Caco-2 (cell line): ENCODE measurements around the gene AFMID. TPM values are rescaled to one million over a fixed set of nuclear protein-coding genes. Genes with fewer than 3 reads are reported as not detected.

Experiments used
- BruUV-seq: library from RNA; stranded (reverse); fragments of 400-500 nt; replicated peaks from 2 replicates; lab custom pipeline; 2021; lab: Mats Ljungman, UMichigan
- CTCF ChIA-PET: fragments of 300-600 bp; sonication (Branson Sonifier 250); formaldehyde crosslinking; loops from one replicate; lab custom pipeline; 2022; ENCODE audit warnings: antibody characterized with exemption; lab: Charles Lee
- POLR2A ChIA-PET: fragments of 300-600 bp; sonication (Branson Sonifier 250); formaldehyde crosslinking; loops from one replicate; lab custom pipeline; 2022; ENCODE audit warnings: antibody characterized with exemption; lab: Charles Lee
- DNase-seq, 2 experiments: peaks; one replicate each; pipeline versions ENCODE4 v3.0.0 to v3.0.0-alpha.2; 2020 to 2022
- H3K27me3 ChIP-seq: replicated peaks from 2 replicates; pipeline ENCODE4 v1.6.0; 2011; ENCODE audit warnings: low read length; ENCODE audit not compliant: control insufficient read depth, insufficient read depth
- H3K36me3 ChIP-seq: 2 replicates; pipeline ENCODE4 v1.5.1; 2011; ENCODE audit warnings: low read length; ENCODE audit not compliant: control insufficient read depth, insufficient read depth
- H3K4me1 ChIP-seq: fragments of 250-450 bp; sonication (Bioruptor Pico); 2 replicates; pipeline ENCODE4 v1.5.1; 2020; ENCODE audit warnings: mild to moderate bottlenecking
- H3K4me3 ChIP-seq: 2 replicates; pipeline ENCODE4 v1.5.1; 2011; ENCODE audit warnings: low read depth, mild to moderate bottlenecking, control low read depth, low read length
- H3K9me3 ChIP-seq: fragments of 250-450 bp; sonication (Bioruptor Pico); 2 replicates; pipeline ENCODE4 v1.5.1; 2020; ENCODE audit warnings: mild to moderate bottlenecking, moderate library complexity
- H3K27ac Mint-ChIP-seq: one replicate; pipeline ENCODE4 v1.8.0; 2022; ENCODE audit warnings: mixed read lengths; ENCODE audit not compliant: unreplicated experiment
- H3K27me3 Mint-ChIP-seq: one replicate; pipeline ENCODE4 v1.8.0; 2022; ENCODE audit warnings: mixed read lengths; ENCODE audit not compliant: insufficient read depth, unreplicated experiment
- H3K36me3 Mint-ChIP-seq: one replicate; pipeline ENCODE4 v1.8.0; 2022; ENCODE audit warnings: mild to moderate bottlenecking, mixed read lengths; ENCODE audit not compliant: insufficient read depth, unreplicated experiment
- H3K4me1 Mint-ChIP-seq: one replicate; pipeline ENCODE4 v1.8.0; 2022; ENCODE audit warnings: low read depth, mixed read lengths; ENCODE audit not compliant: unreplicated experiment
- H3K4me3 Mint-ChIP-seq: one replicate; pipeline ENCODE4 v1.8.0; 2022; ENCODE audit warnings: mild to moderate bottlenecking, moderate library complexity, mixed read lengths; ENCODE audit not compliant: unreplicated experiment
- H3K9me3 Mint-ChIP-seq: one replicate; pipeline ENCODE4 v1.8.0; 2022; ENCODE audit warnings: mixed read lengths; ENCODE audit not compliant: unreplicated experiment
- intact Hi-C: fragments of 100-400 bp; cut with micrococcal nuclease; formaldehyde crosslinking; loops from one replicate; pipeline ENCODE4 v1.10.0; 2022; ENCODE audit not compliant: unreplicated experiment
- total RNA-seq: library from RNA; stranded (reverse); gene quantifications from 2 replicates; pipeline ENCODE4 v1.2.3, GENCODE V29; 2022
- TF ChIP-seq, protein P1 (sequence below), 2 experiments: fragments of 200-600 bp in 1 of 2; IDR thresholded peaks; 1 replicate in 1 of 2; 2 replicates in 1 of 2; pipeline versions ENCODE4 v1.5.1 to v1.8.0; 2011 to 2022; ENCODE audit warnings: antibody characterized with exemption in 1 of 2, control low read depth in 1 of 2, inconsistent platforms in 1 of 2, low read depth in 1 of 2, low read length in 1 of 2, mild to moderate bottlenecking in 1 of 2, moderate library complexity in 1 of 2; ENCODE audit not compliant: insufficient read depth in 1 of 2, severe bottlenecking in 1 of 2, unreplicated experiment in 1 of 2

AFMID gene
- total RNA-seq, 1 experiment from 2014 or later: 83.0 TPM

DNA sequence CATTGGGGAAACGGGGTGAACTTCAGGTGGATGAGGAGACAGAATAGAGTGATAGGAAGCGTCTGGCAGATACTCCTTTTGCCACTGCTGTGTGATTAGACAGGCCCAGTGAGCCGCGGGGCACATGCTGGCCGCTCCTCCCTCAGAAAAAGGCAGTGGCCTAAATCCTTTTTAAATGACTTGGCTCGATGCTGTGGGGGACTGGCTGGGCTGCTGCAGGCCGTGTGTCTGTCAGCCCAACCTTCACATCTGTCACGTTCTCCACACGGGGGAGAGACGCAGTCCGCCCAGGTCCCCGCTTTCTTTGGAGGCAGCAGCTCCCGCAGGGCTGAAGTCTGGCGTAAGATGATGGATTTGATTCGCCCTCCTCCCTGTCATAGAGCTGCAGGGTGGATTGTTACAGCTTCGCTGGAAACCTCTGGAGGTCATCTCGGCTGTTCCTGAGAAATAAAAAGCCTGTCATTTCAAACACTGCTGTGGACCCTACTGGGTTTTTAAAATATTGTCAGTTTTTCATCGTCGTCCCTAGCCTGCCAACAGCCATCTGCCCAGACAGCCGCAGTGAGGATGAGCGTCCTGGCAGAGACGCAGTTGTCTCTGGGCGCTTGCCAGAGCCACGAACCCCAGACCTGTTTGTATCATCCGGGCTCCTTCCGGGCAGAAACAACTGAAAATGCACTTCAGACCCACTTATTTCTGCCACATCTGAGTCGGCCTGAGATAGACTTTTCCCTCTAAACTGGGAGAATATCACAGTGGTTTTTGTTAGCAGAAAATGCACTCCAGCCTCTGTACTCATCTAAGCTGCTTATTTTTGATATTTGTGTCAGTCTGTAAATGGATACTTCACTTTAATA lies 37.3 kb downstream of the AFMID start:
- no TSS peak for BruUV-seq
- Mint-ChIP-seq H3K27ac (no peak overlapping the region), H3K4me3 (no peak overlapping the region), H3K9me3 (no peaks in the 10 kb centered on the region), H3K4me1 (no peaks in the 10 kb centered on the region), H3K36me3 (peaks cover 52% of the 10 kb centered on the region), H3K27me3 (no peaks in the 10 kb centered on the region)
- H3K4me1 ChIP-seq: no peaks in the 10 kb centered on the region
- H3K27me3 ChIP-seq: no peaks in the 10 kb centered on the region
- no peak for DNase-seq
- ChIA-PET POLR2A (interaction anchor here (0.5 kb wide), 1 partner anchor 497 kb away, joined by 3 read pairs; no protein-coding TSS in a partner anchor), CTCF (interaction anchor here (1.4 to 1.6 kb wide), 2 partner anchors 26 to 38 kb away, joined by 3 read pairs; partner anchors contain the start of genes AFMID and TK1)
- intact Hi-C loops: no loop called here
- H3K4me3 ChIP-seq: no peak overlapping the region
- no peaks in the 10 kb centered on the region for H3K9me3 ChIP-seq
- TF ChIP-seq, protein P1, sequence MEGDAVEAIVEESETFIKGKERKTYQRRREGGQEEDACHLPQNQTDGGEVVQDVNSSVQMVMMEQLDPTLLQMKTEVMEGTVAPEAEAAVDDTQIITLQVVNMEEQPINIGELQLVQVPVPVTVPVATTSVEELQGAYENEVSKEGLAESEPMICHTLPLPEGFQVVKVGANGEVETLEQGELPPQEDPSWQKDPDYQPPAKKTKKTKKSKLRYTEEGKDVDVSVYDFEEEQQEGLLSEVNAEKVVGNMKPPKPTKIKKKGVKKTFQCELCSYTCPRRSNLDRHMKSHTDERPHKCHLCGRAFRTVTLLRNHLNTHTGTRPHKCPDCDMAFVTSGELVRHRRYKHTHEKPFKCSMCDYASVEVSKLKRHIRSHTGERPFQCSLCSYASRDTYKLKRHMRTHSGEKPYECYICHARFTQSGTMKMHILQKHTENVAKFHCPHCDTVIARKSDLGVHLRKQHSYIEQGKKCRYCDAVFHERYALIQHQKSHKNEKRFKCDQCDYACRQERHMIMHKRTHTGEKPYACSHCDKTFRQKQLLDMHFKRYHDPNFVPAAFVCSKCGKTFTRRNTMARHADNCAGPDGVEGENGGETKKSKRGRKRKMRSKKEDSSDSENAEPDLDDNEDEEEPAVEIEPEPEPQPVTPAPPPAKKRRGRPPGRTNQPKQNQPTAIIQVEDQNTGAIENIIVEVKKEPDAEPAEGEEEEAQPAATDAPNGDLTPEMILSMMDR (IDR thresholded peaks at IDR 0.05; ENCODE audit: insufficient read depth in 1 of 2, low read depth in 1 of 2, low read length in 1 of 2, severe bottlenecking in 1 of 2, unreplicated experiment in 1 of 2): no peak
- no peaks in the 10 kb centered on the region for H3K36me3 ChIP-seq

DNA sequence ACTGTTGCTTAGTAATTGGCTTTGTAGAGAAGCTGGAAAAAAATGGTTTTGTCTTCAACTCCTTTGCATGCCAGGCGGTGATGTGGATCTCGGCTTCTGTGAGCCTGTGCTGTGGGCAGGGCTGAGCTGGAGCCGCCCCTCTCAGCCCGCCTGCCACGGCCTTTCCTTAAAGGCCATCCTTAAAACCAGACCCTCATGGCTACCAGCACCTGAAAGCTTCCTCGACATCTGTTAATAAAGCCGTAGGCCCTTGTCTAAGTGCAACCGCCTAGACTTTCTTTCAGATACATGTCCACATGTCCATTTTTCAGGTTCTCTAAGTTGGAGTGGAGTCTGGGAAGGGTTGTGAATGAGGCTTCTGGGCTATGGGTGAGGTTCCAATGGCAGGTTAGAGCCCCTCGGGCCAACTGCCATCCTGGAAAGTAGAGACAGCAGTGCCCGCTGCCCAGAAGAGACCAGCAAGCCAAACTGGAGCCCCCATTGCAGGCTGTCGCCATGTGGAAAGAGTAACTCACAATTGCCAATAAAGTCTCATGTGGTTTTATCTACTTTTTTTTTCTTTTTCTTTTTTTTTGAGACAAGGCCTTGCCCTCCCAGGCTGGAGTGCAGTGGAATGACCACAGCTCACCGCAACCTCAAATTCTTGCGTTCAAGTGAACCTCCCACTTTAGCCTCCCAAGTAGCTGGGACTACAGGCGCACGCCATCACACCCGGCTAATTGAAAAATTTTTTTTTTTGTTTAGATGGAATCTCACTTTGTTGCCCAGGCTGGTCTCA lies 38.1 kb downstream of the AFMID start:
- POLR2A ChIA-PET: interaction anchor here (0.5 kb wide), 1 partner anchor 497 kb away, joined by 3 read pairs; no protein-coding TSS in a partner anchor
- H3K4me3 ChIP-seq: no peak overlapping the region

More for the DNA sequence above, 38.1 kb downstream of the AFMID start:
- Mint-ChIP-seq H3K9me3 (no peaks in the 10 kb centered on the region), H3K27ac (no peak overlapping the region), H3K27me3 (no peaks in the 10 kb centered on the region), H3K4me3 (no peak overlapping the region), H3K4me1 (no peaks in the 10 kb centered on the region), H3K36me3 (peaks cover 44% of the 10 kb centered on the region)
- Histone ChIP-seq H3K4me1 (no peaks in the 10 kb centered on the region), H3K9me3 (no peaks in the 10 kb centered on the region), H3K27me3 (no peaks in the 10 kb centered on the region), H3K36me3 (no peaks in the 10 kb centered on the region)
- intact Hi-C loops: no loop called here
- BruUV-seq: no TSS peak
- no peak for DNase-seq
- CTCF ChIA-PET: interaction anchor here (1.4 to 1.6 kb wide), 2 partner anchors 26 to 38 kb away, joined by 3 read pairs; partner anchors contain the start of genes AFMID and TK1
- TF ChIP-seq, protein P1 (IDR thresholded peaks at IDR 0.05; ENCODE audit: insufficient read depth in 1 of 2, low read depth in 1 of 2, low read length in 1 of 2, severe bottlenecking in 1 of 2, unreplicated experiment in 1 of 2): no peak
